ENCODE measurements around the gene CT45A9.
"Not testable (repeated sequence)": the region's sequence is repeated elsewhere in the genome, so short reads cannot be mapped to it uniquely, and the experiment has no call there.

Gene CT45A9

DNA sequence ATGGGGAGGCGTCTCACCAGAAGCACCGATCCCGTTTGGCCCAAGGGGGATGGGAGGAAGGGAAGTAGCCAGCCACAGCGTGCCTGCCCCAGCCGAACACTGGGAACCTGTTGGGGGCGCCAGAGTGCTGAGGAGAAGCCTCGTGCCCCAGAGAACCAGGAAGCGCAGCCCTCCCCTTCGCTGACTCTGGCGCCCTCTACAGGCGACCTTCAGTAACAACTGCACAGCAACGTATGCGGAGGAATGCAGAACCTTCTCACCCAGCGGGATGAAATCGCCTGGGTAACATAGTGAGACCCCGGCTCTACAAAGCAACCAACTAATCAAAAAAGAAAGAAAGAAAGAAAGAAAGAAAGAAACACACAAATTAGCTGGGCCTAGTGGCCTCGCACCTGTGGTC lies at the start of gene CT45A9:
TSS of gene CT45A9 (minus strand) at position 101 of the 400 bp plus-strand sequence. CDS start 3,751 bp downstream, outside the sequence.
- DNase-seq = not testable (repeated sequence)

DNA sequence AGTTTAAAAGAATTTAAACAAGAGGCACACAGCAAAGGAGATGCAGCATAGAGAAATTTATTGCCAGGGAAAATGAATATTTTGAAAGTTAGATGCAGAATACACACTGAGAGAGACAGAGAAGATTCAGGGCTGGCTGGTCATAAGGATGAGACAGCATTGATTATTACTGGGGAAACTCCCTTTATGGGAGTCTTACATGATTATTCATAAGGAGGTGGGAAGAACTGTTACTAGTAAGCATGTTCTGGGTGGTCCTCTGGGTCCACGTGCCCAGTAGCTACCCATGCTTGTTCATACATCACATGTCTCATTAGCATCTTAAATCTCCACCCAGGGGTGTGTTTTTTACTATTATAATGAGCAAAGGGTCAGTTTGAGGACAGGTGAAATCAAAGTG lies 48.9 kb upstream of the CT45A9 start:
- DNase-seq = not testable (repeated sequence)

- no peak for DNase-seq
These were observed 42.8 kb upstream of the CT45A9 start for GRCh38 chrX:135914404-135914803.

DNA sequence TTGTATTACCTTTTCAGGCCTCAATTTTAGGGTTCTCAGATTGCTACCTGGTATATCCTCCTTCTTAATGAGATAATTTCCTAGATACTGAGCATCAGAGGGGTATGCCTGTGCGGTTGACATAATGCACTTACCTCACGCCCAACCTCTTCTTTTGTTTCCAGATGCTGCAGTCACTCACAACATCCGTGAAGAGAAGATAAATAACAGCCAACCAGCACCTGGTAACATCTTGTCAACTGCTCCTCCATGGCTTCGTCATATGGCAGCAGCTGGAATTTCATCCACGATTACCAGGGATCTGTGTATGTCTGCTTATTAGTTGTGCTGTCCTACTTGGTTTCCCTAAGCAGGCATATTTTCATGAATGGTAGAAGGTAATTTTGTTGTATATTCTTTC lies 38.6 kb upstream of the CT45A9 start:
- DNase-seq = no peak

DNA sequence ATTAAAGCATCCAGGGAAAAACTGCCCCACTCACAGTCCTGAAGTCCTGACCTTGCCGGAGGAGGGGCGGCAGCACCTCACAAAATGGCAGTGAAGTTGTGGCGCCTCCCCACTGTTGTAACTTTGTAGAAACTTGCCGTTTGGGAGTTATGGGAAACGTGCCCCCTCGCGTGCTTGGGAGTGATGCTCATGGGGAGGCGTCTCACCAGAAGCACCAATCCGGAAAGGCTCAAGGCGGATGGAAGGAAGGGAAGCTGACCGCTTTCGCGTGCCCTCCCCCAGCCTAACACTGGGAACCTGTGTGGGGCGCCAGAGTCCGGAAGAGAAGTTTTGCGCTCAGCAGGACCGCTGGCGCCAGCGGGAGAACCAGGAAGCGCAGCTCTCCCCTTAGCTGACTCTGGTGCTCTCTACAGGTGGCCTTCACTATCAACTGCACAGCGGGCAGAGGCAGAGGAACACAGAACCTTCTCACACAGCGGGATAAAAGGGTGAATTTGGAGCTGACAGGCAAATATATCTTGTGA lies 21.7 kb upstream of the CT45A9 start, which contains the start of the genes CT45A10 and SAGE1:
TSS of gene CT45A10 (minus strand) at position 151 of the 524 bp plus-strand sequence. CDS start 8,100 bp downstream, outside the sequence.
TSS of gene SAGE1 (plus strand) at position 423 of the 524 bp plus-strand sequence. CDS start 2,527 bp downstream, outside the sequence.
- DNase-seq = peak; percentile 81

- DNase-seq = no peak
These were observed 21.2 kb upstream of the CT45A9 start for GRCh38 chrX:135892781-135893180.

- no peak for DNase-seq
These were observed 18.5 kb upstream of the CT45A9 start for GRCh38 chrX:135890087-135890585.

DNA sequence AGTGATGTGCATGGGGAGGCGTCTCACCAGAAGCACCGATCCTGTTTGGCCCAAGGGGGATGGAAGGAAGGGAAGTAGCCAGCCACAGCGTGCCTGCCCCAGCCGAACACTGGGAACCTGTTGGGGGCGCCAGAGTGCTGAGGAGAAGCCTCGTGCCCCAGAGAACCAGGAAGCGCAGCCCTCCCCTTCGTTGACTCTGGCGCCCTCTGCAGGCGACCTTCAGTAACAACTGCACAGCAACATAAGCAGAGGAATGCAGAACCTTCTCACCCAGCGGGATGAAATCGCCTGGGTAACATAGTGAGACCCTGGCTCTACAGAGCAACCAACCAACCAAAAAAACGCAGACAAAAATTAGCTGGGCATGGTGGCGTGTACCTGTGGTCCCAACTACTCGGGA lies 17.4 kb upstream of the CT45A9 start:
- not testable (repeated sequence) for DNase-seq

DNA sequence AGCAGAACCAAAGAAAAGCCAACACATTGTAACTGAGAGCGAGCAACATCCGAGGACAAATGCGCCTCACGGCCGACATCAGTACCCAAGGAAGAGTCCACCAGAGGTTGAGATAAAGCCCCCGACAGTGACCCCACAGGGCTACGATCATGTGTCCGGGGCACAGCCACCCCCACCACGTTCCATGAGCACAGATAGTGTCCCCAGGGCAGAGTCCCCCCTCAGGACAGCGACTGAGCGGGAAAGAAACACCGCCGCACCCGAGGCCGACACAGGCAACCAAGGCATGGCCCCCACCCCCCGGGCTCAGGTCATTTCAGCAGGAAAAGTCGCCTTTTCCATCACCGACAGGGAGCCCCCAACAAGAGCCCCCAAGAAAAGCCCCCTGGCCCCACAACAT lies 16.6 kb upstream of the CT45A9 start:
- DNase-seq = not testable (repeated sequence)

GRCh38 chrX:135882741-135883140 lies 11.1 kb upstream of the CT45A9 start:
- DNase-seq = not testable (repeated sequence)

- not testable (repeated sequence) for DNase-seq
These were observed 17.2 kb downstream of the CT45A9 start, which contains the start of gene CT45A8 for GRCh38 chrX:135854438-135854837. Gene CT45A8 (minus strand): TSS chrX:135854538. CDS start chrX:135850783, 3,755 bp downstream.

- not testable (repeated sequence) for DNase-seq
These were observed 34.4 kb downstream of the CT45A9 start, which contains the start of gene CT45A7 for GRCh38 chrX:135837180-135837579. Gene CT45A7 (minus strand): TSS chrX:135837280. CDS start chrX:135833533, 3,747 bp downstream.

DNA sequence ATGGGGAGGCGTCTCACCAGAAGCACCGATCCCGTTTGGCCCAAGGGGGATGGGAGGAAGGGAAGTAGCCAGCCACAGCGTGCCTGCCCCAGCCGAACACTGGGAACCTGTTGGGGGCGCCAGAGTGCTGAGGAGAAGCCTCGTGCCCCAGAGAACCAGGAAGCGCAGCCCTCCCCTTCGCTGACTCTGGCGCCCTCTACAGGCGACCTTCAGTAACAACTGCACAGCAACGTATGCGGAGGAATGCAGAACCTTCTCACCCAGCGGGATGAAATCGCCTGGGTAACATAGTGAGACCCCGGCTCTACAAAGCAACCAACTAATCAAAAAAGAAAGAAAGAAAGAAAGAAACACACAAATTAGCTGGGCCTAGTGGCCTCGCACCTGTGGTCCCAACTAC lies 51.7 kb downstream of the CT45A9 start, which contains the start of gene CT45A2:
TSS of gene CT45A2 (minus strand) at position 101 of the 400 bp plus-strand sequence. CDS start 3,747 bp downstream, outside the sequence.
- not testable (repeated sequence) for DNase-seq

Measured in NCI-H774 (cell line).